ENCODE measurements around the gene OXNAD1. TPM values are rescaled to one million over a fixed set of nuclear protein-coding genes. Genes with fewer than 3 reads are reported as not detected.

Gene OXNAD1
- total and polyA plus RNA-seq, 10 of the 15 experiments (the other 5 are each of a cell fraction or from before 2014, with no cell fraction given) = 5.6 to 27.8 (median 16.2) TPM

DNA sequence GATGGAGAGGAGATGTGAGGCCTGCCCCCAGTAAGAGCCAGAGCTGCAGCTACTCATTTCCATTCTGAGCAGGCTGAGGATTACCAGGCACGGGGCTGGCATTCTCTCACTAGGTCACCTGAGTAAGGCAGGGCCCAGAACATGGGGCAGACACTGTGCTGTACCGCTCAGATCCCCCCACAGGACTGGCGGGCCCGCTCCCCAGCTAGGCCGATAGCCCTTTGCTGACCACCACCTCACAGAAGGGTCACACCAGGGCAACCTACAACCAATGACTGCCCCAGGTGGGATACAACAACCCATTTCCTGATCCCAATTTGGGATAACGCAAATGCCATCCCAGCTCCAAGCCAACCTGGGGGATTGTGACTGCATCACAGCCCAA is 52.5 kb downstream of the OXNAD1 start:
- FAIRE-seq (no peak), ATAC-seq (no peak), DNase-seq (ENCODE audit: low read depth, low spot score) (no peak)
- BruUV-seq (replicated peaks) = no TSS peak
- POLR2A ChIA-PET = no interaction called here
- 100% methylated on average over 6 of the region's 6 CpGs for WGBS (ENCODE audit: insufficient coverage, insufficient replicate concordance, low lambda C conversion rate, missing lambda C conversion rate)
- Histone ChIP-seq H3K4me2 (ENCODE audit: control insufficient read depth, insufficient read depth) (no peak overlapping the region), H2AFZ (ENCODE audit: control insufficient read depth, low read depth, low read length) (no peak overlapping the region), H3K27me3 (replicated peaks in 1 of 2; ENCODE audit: control insufficient read depth in 2 of 2, insufficient read depth in 2 of 2, low read length in 1 of 2) (no peaks in the 10 kb centered on the region), H3K79me2 (ENCODE audit: control insufficient read depth, insufficient read depth, low read length) (no peaks in the 10 kb centered on the region), H3K9me3 (replicated peaks; ENCODE audit: control insufficient read depth, insufficient read depth, low read length) (no peaks in the 10 kb centered on the region), H4K20me1 (ENCODE audit: control insufficient read depth, insufficient read depth) (no peaks in the 10 kb centered on the region), H3K36me3 (ENCODE audit: control insufficient read depth in 2 of 2, insufficient read depth in 2 of 2, low read length in 1 of 2) (peaks cover 33 to 51% of the 10 kb centered on the region in 2 experiments), H3K4me3 (no peak overlapping the region), H3K9ac (ENCODE audit: control insufficient read depth, insufficient read depth, low read length) (no peak overlapping the region), H3K4me1 (ENCODE audit: control insufficient read depth, insufficient read depth, low read length) (peaks cover under 1% of the 10 kb centered on the region), H3K27ac (ENCODE audit: control insufficient read depth, insufficient read depth) (no peak overlapping the region)
- RAD21 ChIA-PET (ENCODE audit: unreplicated experiment) = no interaction called here
- SMC1A ChIA-PET (ENCODE audit: uncharacterized antibody, unreplicated experiment) = interaction anchor here (0.9 to 4.0 kb wide), 7 partner anchors 17 to 199 kb away, joined by 3 to 15 read pairs (median 3); no protein-coding TSS in a partner anchor
- TF ChIP-seq E4F1 (IDR thresholded peaks at IDR 0.05; ENCODE audit: borderline replicate concordance, partially characterized antibody) (no peak), NFYB (IDR thresholded peaks at IDR 0.05; ENCODE audit: insufficient read depth, low read depth, low read length) (no peak), TCF3 (IDR thresholded peaks at IDR 0.05; ENCODE audit: borderline replicate concordance, insufficient read depth, low read depth, low read length) (no peak), FOXM1 (IDR thresholded peaks at IDR 0.05; ENCODE audit: low read depth, low read length) (no peak), ZBTB40 (IDR thresholded peaks at IDR 0.05; ENCODE audit: borderline replicate concordance) (no peak), SIN3A (IDR thresholded peaks at IDR 0.05; ENCODE audit: low read depth, low read length) (no peak), BACH1 (IDR thresholded peaks at IDR 0.05; ENCODE audit: borderline replicate concordance) (no peak), RAD21 (IDR thresholded peaks at IDR 0.05; ENCODE audit: insufficient read depth, low read depth, low read length) (no peak), TARDBP (IDR thresholded peaks at IDR 0.05; ENCODE audit: borderline replicate concordance) (no peak), SIX5 (IDR thresholded peaks at IDR 0.05; ENCODE audit: low read depth, low read length, severe bottlenecking) (no peak), PAX5 (IDR thresholded peaks at IDR 0.05; ENCODE audit: borderline replicate concordance, low read depth, low read length) (no peak)
- in situ Hi-C loops (cut with MboI) (no loop called here), intact Hi-C loops (cut with micrococcal nuclease; ENCODE audit: unreplicated experiment) (no loop called here)
- CTCF ChIA-PET = interaction anchor here (1.1 to 4.8 kb wide), 4 partner anchors 22 to 234 kb away, joined by 3 to 32 read pairs (median 14); partner anchors contain the start of genes DPH3 and OXNAD1
